HG02588 (cell line): ENCODE data around the gene MAP2.

Experiments
- ATAC-seq: cut with Tn5 transposase; IDR thresholded peaks from one replicate; pipeline ENCODE4 v1.9.1; 2021; ENCODE audit warnings: mild to moderate bottlenecking, moderate library complexity; ENCODE audit not compliant: unreplicated experiment

MAP2 gene

GRCh38 chr2:209640358-209640757 lies 216.5 kb downstream of the MAP2 start:
- no peak for ATAC-seq

GRCh38 chr2:209642146-209642820 lies 218.4 kb downstream of the MAP2 start:
- no peak for ATAC-seq

- ATAC-seq: no peak
Observed at GRCh38 chr2:209644842-209645241, 221.0 kb downstream of the MAP2 start.

GRCh38 chr2:209648714-209649113 lies 224.9 kb downstream of the MAP2 start:
- no peak for ATAC-seq

- no peak for ATAC-seq
Observed at GRCh38 chr2:209653134-209653533, 229.3 kb downstream of the MAP2 start.

- ATAC-seq: no peak
Observed at GRCh38 chr2:209661286-209661894, 237.5 kb downstream of the MAP2 start.

- no peak for ATAC-seq
Observed at GRCh38 chr2:209662021-209662420, 238.2 kb downstream of the MAP2 start.

- no peak for ATAC-seq
Observed at GRCh38 chr2:209663139-209663538, 239.3 kb downstream of the MAP2 start.

- no peak for ATAC-seq
Observed at GRCh38 chr2:209663656-209664055, 239.8 kb downstream of the MAP2 start.

- ATAC-seq: no peak
Observed at GRCh38 chr2:209666296-209666695, 242.4 kb downstream of the MAP2 start.

- no peak for ATAC-seq
Observed at GRCh38 chr2:209671020-209671680, 247.3 kb downstream of the MAP2 start.

GRCh38 chr2:209673811-209674210 lies 250.0 kb downstream of the MAP2 start:
- ATAC-seq: no peak

- ATAC-seq: no peak
Observed at GRCh38 chr2:209680596-209680995, 256.7 kb downstream of the MAP2 start.

GRCh38 chr2:209681201-209681735 lies 257.4 kb downstream of the MAP2 start:
- no peak for ATAC-seq

- ATAC-seq: no peak
Observed at GRCh38 chr2:209682646-209683045, 258.8 kb downstream of the MAP2 start.

GRCh38 chr2:209685340-209685739 lies 261.5 kb downstream of the MAP2 start:
- ATAC-seq: no peak

- no peak for ATAC-seq
Observed at GRCh38 chr2:209685963-209686362, 262.1 kb downstream of the MAP2 start.

GRCh38 chr2:209686448-209686847 lies 262.6 kb downstream of the MAP2 start:
- ATAC-seq: no peak

GRCh38 chr2:209687323-209687969 lies 263.6 kb downstream of the MAP2 start:
- ATAC-seq: no peak

- no peak for ATAC-seq
Observed at GRCh38 chr2:209688385-209688784, 264.5 kb downstream of the MAP2 start.

- no peak for ATAC-seq
Observed at GRCh38 chr2:209690029-209690754, 266.3 kb downstream of the MAP2 start.
